ENCODE results near the gene ABCC4. TPM values are rescaled to one million over a fixed set of nuclear protein-coding genes. Genes with fewer than 3 reads are reported as not detected.

The ABCC4 gene
- total RNA-seq, 6 experiments from 2014 or later = 1.1 to 4.9 (median 3.8) TPM

GRCh38 chr13:95255072-95255732, 46.0 kb downstream of the ABCC4 start:
- intact Hi-C loops (cut with DNase I) = no loop called here
- no peaks in the 10 kb centered on the region for H3K36me3 ChIP-seq
- TF ChIP-seq POLR2A (IDR thresholded peaks at IDR 0.05) = no peak
- TF ChIP-seq, protein P1, sequence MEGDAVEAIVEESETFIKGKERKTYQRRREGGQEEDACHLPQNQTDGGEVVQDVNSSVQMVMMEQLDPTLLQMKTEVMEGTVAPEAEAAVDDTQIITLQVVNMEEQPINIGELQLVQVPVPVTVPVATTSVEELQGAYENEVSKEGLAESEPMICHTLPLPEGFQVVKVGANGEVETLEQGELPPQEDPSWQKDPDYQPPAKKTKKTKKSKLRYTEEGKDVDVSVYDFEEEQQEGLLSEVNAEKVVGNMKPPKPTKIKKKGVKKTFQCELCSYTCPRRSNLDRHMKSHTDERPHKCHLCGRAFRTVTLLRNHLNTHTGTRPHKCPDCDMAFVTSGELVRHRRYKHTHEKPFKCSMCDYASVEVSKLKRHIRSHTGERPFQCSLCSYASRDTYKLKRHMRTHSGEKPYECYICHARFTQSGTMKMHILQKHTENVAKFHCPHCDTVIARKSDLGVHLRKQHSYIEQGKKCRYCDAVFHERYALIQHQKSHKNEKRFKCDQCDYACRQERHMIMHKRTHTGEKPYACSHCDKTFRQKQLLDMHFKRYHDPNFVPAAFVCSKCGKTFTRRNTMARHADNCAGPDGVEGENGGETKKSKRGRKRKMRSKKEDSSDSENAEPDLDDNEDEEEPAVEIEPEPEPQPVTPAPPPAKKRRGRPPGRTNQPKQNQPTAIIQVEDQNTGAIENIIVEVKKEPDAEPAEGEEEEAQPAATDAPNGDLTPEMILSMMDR (IDR thresholded peaks at IDR 0.05) = no peak
- DNase-seq (no peak), ATAC-seq (no peak)
- WGBS (ENCODE audit: insufficient coverage, low coverage, low lambda C conversion rate, missing lambda C conversion rate) = 78% methylated on average over 10 of the region's 13 CpGs
- no peak overlapping the region for H3K4me3 ChIP-seq
- H3K4me1 ChIP-seq = no peaks in the 10 kb centered on the region
- no peak overlapping the region for H3K27ac ChIP-seq
- no peaks in the 10 kb centered on the region for H3K27me3 ChIP-seq
- no peaks in the 10 kb centered on the region for H3K9me3 ChIP-seq

- 75% methylated on average over 1 of the region's 1 CpG for WGBS (ENCODE audit: insufficient coverage, low coverage, low lambda C conversion rate, missing lambda C conversion rate)
- Histone ChIP-seq H3K27ac (no peak overlapping the region), H3K27me3 (no peaks in the 10 kb centered on the region), H3K4me1 (no peaks in the 10 kb centered on the region), H3K9me3 (no peaks in the 10 kb centered on the region), H3K4me3 (no peak overlapping the region), H3K36me3 (no peaks in the 10 kb centered on the region)
- intact Hi-C loops (cut with DNase I) = no loop called here
- ATAC-seq = no peak
- no peak for DNase-seq
- no peak for TF ChIP-seq POLR2A (IDR thresholded peaks at IDR 0.05)
- TF ChIP-seq, protein P1 (IDR thresholded peaks at IDR 0.05) = no peak
These were observed 46.9 kb downstream of the ABCC4 start for GRCh38 chr13:95254339-95254738.

GRCh38 chr13:95253033-95253432, 48.2 kb downstream of the ABCC4 start:
- Histone ChIP-seq H3K27me3 (no peaks in the 10 kb centered on the region), H3K4me1 (no peaks in the 10 kb centered on the region), H3K36me3 (no peaks in the 10 kb centered on the region), H3K27ac (no peak overlapping the region), H3K4me3 (no peak overlapping the region), H3K9me3 (no peaks in the 10 kb centered on the region)
- WGBS (ENCODE audit: insufficient coverage, low coverage, low lambda C conversion rate, missing lambda C conversion rate) = 88% methylated on average over 5 of the region's 6 CpGs
- DNase-seq (no peak), ATAC-seq (no peak)
- TF ChIP-seq, protein P1 (IDR thresholded peaks at IDR 0.05) = no peak
- TF ChIP-seq POLR2A (IDR thresholded peaks at IDR 0.05) = no peak
- intact Hi-C loops (cut with DNase I) = no loop called here

- no peak for DNase-seq
These were observed 49.6 kb downstream of the ABCC4 start for GRCh38 chr13:95251641-95252040.

More at GRCh38 chr13:95251641-95252040, 49.6 kb downstream of the ABCC4 start:
- Histone ChIP-seq H3K27ac (no peak overlapping the region), H3K9me3 (no peaks in the 10 kb centered on the region), H3K36me3 (no peaks in the 10 kb centered on the region), H3K4me3 (no peak overlapping the region), H3K27me3 (no peaks in the 10 kb centered on the region), H3K4me1 (no peaks in the 10 kb centered on the region)
- TF ChIP-seq, protein P1 (IDR thresholded peaks at IDR 0.05) = no peak
- TF ChIP-seq POLR2A (IDR thresholded peaks at IDR 0.05) = no peak
- intact Hi-C loops (cut with DNase I) = no loop called here
- WGBS (ENCODE audit: insufficient coverage, low coverage, low lambda C conversion rate, missing lambda C conversion rate) = 91% methylated on average over 5 of the region's 5 CpGs
- ATAC-seq = no peak
